ENCODE data around the gene CFAP410.
A peak's percentile ranks its signal among the peaks of the same experiment; 100 is the strongest.

Gene CFAP410

GRCh38 chr21:44338971-44339910, at the start of gene CFAP410:
Gene CFAP410 (minus strand): TSS chr21:44339390. CDS start chr21:44339194, 196 bp downstream.
- peak; percentile 95 for DNase-seq

GRCh38 chr21:44384968-44385367, 45.8 kb upstream of the CFAP410 start:
- DNase-seq = no peak

- no peak for DNase-seq
Observed at GRCh38 chr21:44383216-44383615, 44.0 kb upstream of the CFAP410 start.

- no peak for DNase-seq
Observed at GRCh38 chr21:44382536-44382935, 43.3 kb upstream of the CFAP410 start.

GRCh38 chr21:44381874-44382273, 42.7 kb upstream of the CFAP410 start:
- no peak for DNase-seq

GRCh38 chr21:44380876-44381275, 41.7 kb upstream of the CFAP410 start:
- no peak for DNase-seq

- no peak for DNase-seq
Observed at GRCh38 chr21:44379991-44380865, 41.0 kb upstream of the CFAP410 start.

- no peak for DNase-seq
Observed at GRCh38 chr21:44379515-44379848, 40.3 kb upstream of the CFAP410 start.

- no peak for DNase-seq
Observed at GRCh38 chr21:44378646-44379514, 39.7 kb upstream of the CFAP410 start.

- DNase-seq = no peak
Observed at GRCh38 chr21:44377922-44378645, 38.9 kb upstream of the CFAP410 start.

GRCh38 chr21:44377201-44377921, 38.2 kb upstream of the CFAP410 start:
- no peak for DNase-seq

- no peak for DNase-seq
Observed at GRCh38 chr21:44376606-44377005, 37.4 kb upstream of the CFAP410 start.

- DNase-seq = no peak
Observed at GRCh38 chr21:44375761-44376241, 36.6 kb upstream of the CFAP410 start.

- DNase-seq = peak; percentile 45
Observed at GRCh38 chr21:44375281-44375651, 36.1 kb upstream of the CFAP410 start.

GRCh38 chr21:44374601-44375280, 35.6 kb upstream of the CFAP410 start:
- no peak for DNase-seq

- DNase-seq = no peak
Observed at GRCh38 chr21:44372616-44373015, 33.4 kb upstream of the CFAP410 start.

GRCh38 chr21:44371596-44371995, 32.4 kb upstream of the CFAP410 start:
- no peak for DNase-seq

- DNase-seq = no peak
Observed at GRCh38 chr21:44370786-44371410, 31.7 kb upstream of the CFAP410 start.

- DNase-seq = no peak
Observed at GRCh38 chr21:44370027-44370735, 31.0 kb upstream of the CFAP410 start.

Data from CD4-positive, alpha-beta T cell treated with Interleukin-21 for 1 hour (primary cell).